ENCODE results near the gene KCNG3.

GRCh38 chr2:42414158-42414557 lies 79.6 kb downstream of the KCNG3 start:
- TF ChIP-seq, protein P1, sequence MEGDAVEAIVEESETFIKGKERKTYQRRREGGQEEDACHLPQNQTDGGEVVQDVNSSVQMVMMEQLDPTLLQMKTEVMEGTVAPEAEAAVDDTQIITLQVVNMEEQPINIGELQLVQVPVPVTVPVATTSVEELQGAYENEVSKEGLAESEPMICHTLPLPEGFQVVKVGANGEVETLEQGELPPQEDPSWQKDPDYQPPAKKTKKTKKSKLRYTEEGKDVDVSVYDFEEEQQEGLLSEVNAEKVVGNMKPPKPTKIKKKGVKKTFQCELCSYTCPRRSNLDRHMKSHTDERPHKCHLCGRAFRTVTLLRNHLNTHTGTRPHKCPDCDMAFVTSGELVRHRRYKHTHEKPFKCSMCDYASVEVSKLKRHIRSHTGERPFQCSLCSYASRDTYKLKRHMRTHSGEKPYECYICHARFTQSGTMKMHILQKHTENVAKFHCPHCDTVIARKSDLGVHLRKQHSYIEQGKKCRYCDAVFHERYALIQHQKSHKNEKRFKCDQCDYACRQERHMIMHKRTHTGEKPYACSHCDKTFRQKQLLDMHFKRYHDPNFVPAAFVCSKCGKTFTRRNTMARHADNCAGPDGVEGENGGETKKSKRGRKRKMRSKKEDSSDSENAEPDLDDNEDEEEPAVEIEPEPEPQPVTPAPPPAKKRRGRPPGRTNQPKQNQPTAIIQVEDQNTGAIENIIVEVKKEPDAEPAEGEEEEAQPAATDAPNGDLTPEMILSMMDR (conservative IDR thresholded peaks at IDR 0.05 in 1 of 2, IDR thresholded peaks at IDR 0.05 in 1 of 2; ENCODE audit: extremely low read depth in 1 of 2, insufficient read depth in 1 of 2, low read depth in 1 of 2, low read length in 2 of 2): no peak
- no peak for TF ChIP-seq EZH2 (IDR thresholded peaks at IDR 0.05; ENCODE audit: borderline replicate concordance, low read length)

Measured in mammary epithelial cell (primary cell).